Measurements from ENCODE around the gene FBLN1.
"Not testable (repeated sequence)": the region's sequence is repeated elsewhere in the genome, so short reads cannot be mapped to it uniquely, and the experiment has no call there.

The FBLN1 gene

DNA sequence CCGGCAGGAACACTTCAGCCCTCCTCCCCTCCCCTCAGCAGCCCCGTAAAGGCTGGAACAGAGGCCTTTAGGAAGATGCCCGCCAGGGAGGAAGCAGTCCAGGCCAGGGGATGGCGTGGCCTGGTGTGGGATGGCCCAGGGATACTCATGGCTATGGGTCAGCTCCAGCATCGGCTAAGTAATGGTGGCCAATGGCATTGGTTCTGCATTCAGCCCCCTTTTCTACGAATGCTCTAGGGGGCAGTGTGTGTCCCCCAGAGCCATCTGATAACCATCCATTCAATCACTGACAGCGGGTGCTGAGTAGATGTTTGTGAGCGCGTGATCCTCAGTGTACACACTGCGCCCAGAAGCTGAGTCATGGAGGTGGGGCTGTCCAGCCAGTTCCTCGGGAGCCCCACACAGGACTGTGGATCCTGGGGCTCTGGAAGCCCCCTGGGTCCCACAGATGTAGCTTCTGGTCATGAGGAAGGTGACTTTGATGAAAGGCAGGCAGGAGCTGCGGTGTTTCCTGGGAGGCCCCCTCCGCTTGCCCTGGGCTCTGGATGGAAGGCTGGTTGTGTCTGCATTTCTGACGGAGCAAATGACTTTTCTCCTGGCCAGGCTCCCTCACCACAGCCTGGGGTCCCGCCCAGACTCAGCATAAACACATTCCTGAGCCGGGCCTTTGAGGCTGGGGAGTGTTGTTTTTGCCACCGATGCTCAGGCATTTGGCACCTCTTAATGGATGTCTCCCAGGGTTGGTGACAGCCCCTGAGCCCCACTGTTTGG is 46.5 kb downstream of the FBLN1 start:
- peak; percentile 92 for DNase-seq

- peak; percentile 17 for DNase-seq
These were observed 47.2 kb downstream of the FBLN1 start for GRCh38 chr22:45549762-45550378.

DNA sequence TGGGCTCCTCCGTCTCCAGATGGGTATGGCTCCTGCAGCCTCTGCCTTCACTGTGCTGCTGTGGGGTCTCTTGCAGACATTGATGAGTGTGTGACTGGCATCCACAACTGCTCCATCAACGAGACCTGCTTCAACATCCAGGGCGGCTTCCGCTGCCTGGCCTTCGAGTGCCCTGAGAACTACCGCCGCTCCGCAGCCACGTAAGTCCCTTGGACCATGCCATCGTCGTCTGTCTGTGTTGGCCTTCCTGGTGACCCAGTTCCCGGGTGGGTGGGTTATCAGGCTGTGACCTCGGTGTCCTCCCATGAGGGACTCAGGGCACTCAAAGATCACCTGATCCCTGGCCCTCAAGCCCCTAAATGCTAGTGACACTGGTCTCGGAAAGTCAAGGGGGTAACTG is 47.7 kb downstream of the FBLN1 start:
- DNase-seq, result no peak

GRCh38 chr22:45550891-45551290 is 48.2 kb downstream of the FBLN1 start:
- no peak for DNase-seq

DNA sequence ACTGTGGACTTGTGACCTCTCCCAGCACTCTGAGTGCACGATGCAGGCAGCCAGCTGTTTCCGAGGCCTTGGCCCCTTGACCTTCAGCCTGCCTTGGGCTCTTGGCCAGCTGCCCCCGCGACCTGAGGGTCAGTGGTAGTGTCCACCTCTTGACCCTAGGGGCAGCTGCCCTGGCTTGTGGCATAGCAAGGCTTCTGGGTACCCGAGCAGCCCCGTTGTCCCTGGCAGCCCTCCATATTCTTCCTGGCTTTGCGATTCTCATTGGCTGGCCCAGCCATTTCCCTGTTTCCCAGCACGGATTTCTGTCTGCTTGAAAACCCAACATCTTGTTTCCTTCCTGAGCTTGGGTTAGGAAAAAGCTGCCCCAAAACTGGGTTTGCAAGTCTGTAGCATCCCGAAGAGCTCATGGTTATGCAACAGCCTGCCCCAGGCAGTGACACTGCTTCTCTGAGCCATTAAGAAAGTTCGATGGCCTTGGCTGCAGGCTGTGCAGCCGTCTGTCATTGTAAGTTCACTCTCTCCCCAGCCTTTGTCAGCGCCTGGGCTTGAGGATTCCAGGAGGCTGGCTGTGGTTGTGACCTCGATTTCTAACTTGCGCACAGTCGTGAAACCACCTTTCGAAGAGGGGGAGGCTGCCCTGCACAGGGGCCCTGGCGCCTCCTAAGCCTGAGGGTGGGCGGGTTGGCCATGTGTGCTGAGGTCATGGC is 48.8 kb downstream of the FBLN1 start:
- peak; percentile 18 for DNase-seq

GRCh38 chr22:45552017-45552411 is 49.3 kb downstream of the FBLN1 start:
- no peak for DNase-seq

- DNase-seq, result peak; percentile 81
These were observed 50.1 kb downstream of the FBLN1 start for GRCh38 chr22:45552580-45553350.

GRCh38 chr22:45553351-45554039 is 50.8 kb downstream of the FBLN1 start:
- DNase-seq, result peak; percentile 93

DNA sequence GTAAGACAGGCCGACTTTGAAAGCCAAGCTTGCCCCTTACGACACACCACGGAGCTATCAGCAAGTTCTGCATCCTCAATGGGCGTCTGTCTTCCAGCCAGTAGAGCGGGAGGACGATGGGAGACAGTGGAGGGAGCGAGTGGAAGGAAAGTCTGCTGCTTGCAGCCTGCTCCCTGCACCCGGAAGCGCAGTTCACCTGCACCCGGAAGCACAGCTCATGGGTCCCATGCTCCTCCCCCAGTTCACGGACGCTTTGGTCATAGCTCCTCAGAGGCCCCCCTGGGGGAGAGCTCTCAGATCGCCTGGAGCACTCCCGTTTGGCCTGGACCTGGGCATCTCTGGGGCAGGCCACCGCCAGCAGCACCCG is 51.3 kb downstream of the FBLN1 start:
- DNase-seq, result no peak

- DNase-seq, result no peak
These were observed 52.2 kb downstream of the FBLN1 start for GRCh38 chr22:45554861-45555260.

DNA sequence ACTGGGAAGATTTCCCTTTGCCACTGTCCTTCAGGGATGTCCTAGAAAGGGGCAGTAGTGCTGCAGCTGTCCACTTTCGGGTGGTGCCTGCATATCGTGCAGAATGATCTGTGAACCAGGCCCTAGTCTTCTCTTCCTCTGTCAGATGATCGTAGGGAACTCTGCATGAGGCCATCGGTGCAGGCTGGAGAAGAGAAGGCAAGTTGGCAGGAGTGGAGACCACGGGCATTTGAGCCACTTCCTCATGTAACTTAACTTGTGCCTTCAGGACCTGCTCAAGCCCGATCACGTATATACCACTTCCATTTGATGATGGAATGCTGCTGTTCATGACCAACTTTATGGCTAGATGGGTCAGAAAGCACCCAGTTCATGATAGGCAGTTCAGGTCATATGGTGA is 55.2 kb downstream of the FBLN1 start:
- not testable (repeated sequence) for DNase-seq

DNA sequence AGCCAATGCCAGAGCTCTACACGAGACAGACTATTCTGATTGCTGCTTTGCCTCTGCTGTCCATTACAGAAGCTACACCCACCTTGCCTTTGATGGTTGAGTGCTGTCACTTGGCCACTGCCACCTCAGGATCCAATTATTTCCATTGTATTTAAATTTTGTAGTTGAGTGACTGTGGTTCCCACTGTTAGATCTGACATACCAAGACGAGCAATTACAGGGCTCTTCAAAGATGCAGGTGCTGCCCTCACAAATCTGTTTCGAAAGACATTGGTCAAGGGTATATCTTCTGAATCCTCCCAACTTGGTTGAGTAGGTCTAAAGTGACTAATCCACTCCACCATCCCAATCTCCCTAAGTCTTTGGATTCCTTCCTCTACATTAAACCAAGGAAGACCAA is 57.4 kb downstream of the FBLN1 start:
- DNase-seq, result not testable (repeated sequence)

DNA sequence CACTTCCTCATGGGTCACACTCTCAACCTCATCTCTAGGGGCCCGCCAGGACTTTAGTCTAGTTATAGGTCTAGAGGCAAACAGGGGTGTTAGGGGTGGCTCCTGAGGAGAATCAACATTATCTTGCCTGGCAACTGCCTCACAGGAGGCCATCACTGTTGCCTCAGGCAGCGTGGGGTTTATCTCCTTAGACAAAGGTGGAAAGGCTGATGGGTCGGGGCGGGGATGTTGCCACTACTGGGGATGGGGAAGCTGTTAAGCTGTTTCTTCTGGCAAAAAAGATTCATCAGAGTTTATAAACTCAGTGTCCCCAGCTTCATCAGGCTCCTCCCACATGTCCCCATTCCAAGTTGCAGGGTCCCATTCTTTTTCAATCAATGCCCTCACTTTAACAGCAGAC is 58.1 kb downstream of the FBLN1 start:
- not testable (repeated sequence) for DNase-seq

DNA sequence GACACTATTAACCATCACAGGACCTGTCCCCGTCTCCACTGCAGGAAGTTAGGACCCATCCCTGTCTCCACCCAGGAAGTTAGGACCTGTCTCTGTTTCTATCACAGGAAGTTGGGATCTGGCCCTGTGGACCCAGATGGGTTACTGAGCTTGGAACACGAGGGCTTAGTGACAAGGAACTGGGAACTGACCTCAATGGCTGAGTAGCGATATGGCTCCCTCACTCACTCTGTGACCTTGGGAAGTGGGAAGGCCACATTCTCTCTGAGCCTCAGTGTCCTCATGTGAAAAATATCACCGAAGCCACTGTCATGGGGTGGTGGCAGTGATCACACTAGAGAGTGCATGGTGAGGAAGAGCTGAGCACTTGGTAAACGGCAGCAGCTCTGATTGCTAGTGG is 59.4 kb downstream of the FBLN1 start:
- DNase-seq, result no peak

- no peak for DNase-seq
These were observed 60.1 kb downstream of the FBLN1 start for GRCh38 chr22:45562537-45563361.

- DNase-seq, result no peak
These were observed 60.8 kb downstream of the FBLN1 start for GRCh38 chr22:45563362-45564040.

GRCh38 chr22:45564349-45565030 is 61.8 kb downstream of the FBLN1 start:
- DNase-seq, result no peak

- no peak for DNase-seq
These were observed 62.5 kb downstream of the FBLN1 start for GRCh38 chr22:45565171-45565570.

DNA sequence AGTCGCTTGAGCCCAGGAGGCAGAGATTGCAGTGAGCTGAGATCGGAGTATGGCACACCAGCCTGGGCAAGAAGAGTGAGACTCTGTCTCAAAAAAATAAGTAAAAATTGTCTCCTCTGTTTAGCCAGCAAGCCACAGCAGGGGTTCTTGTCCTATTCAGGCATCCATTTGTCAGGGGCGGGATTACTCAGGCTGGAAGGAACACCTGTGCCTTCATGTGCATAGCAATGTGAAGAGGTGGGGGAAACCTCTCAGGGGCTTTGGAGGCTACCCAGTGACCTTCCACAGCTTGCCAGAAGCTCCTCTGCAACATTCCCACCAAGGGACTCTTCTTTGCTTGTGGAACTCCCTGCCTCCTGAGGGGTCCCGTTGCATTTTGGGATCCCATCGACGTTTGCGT is 63.3 kb downstream of the FBLN1 start:
- DNase-seq, result no peak

- no peak for DNase-seq
These were observed 65.5 kb downstream of the FBLN1 start for GRCh38 chr22:45568213-45568612.

All from fibroblast of skin of scalp (primary cell).